NCI-H748 treated with DMSO at 0.1 percent for 48 hours (cell line): ENCODE data around the gene ERGIC1.

ENCODE experiments used
- DNase-seq: peaks from one replicate; lab custom pipeline; 2025; lab: John Stamatoyannopoulos, UW

The ERGIC1 gene

GRCh38 chr5:172864747-172865146, 30.7 kb downstream of the ERGIC1 start:
- no peak for DNase-seq

- no peak for DNase-seq
Measured at GRCh38 chr5:172866378-172866777, 32.3 kb downstream of the ERGIC1 start.

GRCh38 chr5:172866802-172867748, 33.0 kb downstream of the ERGIC1 start:
- no peak for DNase-seq

- no peak for DNase-seq
Measured at GRCh38 chr5:172867761-172868435, 33.8 kb downstream of the ERGIC1 start.

- no peak for DNase-seq
Measured at GRCh38 chr5:172868436-172868923, 34.4 kb downstream of the ERGIC1 start.

- no peak for DNase-seq
Measured at GRCh38 chr5:172868924-172869591, 35.0 kb downstream of the ERGIC1 start.

- no peak for DNase-seq
Measured at GRCh38 chr5:172869691-172870090, 35.6 kb downstream of the ERGIC1 start.

- no peak for DNase-seq
Measured at GRCh38 chr5:172870291-172870714, 36.3 kb downstream of the ERGIC1 start.

- no peak for DNase-seq
Measured at GRCh38 chr5:172870715-172871461, 36.8 kb downstream of the ERGIC1 start.

- no peak for DNase-seq
Measured at GRCh38 chr5:172871536-172871935, 37.5 kb downstream of the ERGIC1 start.

GRCh38 chr5:172871982-172872381, 37.9 kb downstream of the ERGIC1 start:
- no peak for DNase-seq

GRCh38 chr5:172872997-172873491, 39.0 kb downstream of the ERGIC1 start:
- DNase-seq, result no peak

GRCh38 chr5:172873513-172873912, 39.5 kb downstream of the ERGIC1 start:
- no peak for DNase-seq

- DNase-seq, result no peak
Measured at GRCh38 chr5:172874647-172875504, 40.8 kb downstream of the ERGIC1 start.

- DNase-seq, result no peak
Measured at GRCh38 chr5:172875505-172876279, 41.6 kb downstream of the ERGIC1 start.

- DNase-seq, result no peak
Measured at GRCh38 chr5:172876578-172876977, 42.5 kb downstream of the ERGIC1 start.

GRCh38 chr5:172877466-172878260, 43.6 kb downstream of the ERGIC1 start:
- no peak for DNase-seq

- DNase-seq, result no peak
Measured at GRCh38 chr5:172878585-172878932, 44.5 kb downstream of the ERGIC1 start.
